Activated CD4-positive, alpha-beta T cell treated with anti-CD3 and anti-CD28 coated beads, Interleukin-2, amount 10 ng/mL, durations not matched to agents 7 days and 5 days (primary cell): ENCODE data around the gene MFAP4. TPM values are rescaled to one million over a fixed set of nuclear protein-coding genes. Genes with fewer than 3 reads are reported as not detected.

Experiments used
- CTCF ChIA-PET: fragments of 350-600 bp; sonication (Branson Sonifier 250); formaldehyde crosslinking; loops from one replicate; lab custom pipeline; 2021; ENCODE audit warnings: antibody characterized with exemption; lab: Charles Lee
- POLR2A ChIA-PET: fragments of 350-600 bp; sonication (Branson Sonifier 250); formaldehyde crosslinking; loops from one replicate; lab custom pipeline; 2021; ENCODE audit warnings: antibody characterized with exemption; lab: Charles Lee
- DNase-seq: peaks from one replicate; pipeline ENCODE4 v3.0.0-alpha.2; 2020
- H3K27ac Mint-ChIP-seq: one replicate; pipeline ENCODE4 v1.8.0; 2021; ENCODE audit warnings: mild to moderate bottlenecking, moderate library complexity, mixed read lengths
- H3K27me3 Mint-ChIP-seq: one replicate; pipeline ENCODE4 v1.8.0; 2021; ENCODE audit warnings: mixed read lengths
- H3K36me3 Mint-ChIP-seq: one replicate; pipeline ENCODE4 v1.8.0; 2021; ENCODE audit warnings: low read depth, mixed read lengths
- H3K4me1 Mint-ChIP-seq: one replicate; pipeline ENCODE4 v1.8.0; 2021; ENCODE audit warnings: mixed read lengths
- H3K4me3 Mint-ChIP-seq: one replicate; pipeline ENCODE4 v1.8.0; 2021; ENCODE audit warnings: mild to moderate bottlenecking, moderate library complexity, mixed read lengths
- H3K9me3 Mint-ChIP-seq: one replicate; pipeline ENCODE4 v1.8.0; 2021; ENCODE audit warnings: mixed read lengths
- total RNA-seq, 2 experiments: library from RNA; stranded (reverse); gene quantifications; one replicate each; pipeline ENCODE4 v1.2.3, GENCODE V29; 2021

The MFAP4 gene
- total RNA-seq, 2 experiments from 2014 or later: not detected

GRCh38 chr17:19405114-19405513 lies 18.1 kb upstream of the MFAP4 start:
- Mint-ChIP-seq H3K9me3 (no peaks in the 10 kb centered on the region), H3K27me3 (peaks cover 7% of the 10 kb centered on the region), H3K4me1 (no peaks in the 10 kb centered on the region), H3K36me3 (no peaks in the 10 kb centered on the region), H3K4me3 (no peak overlapping the region), H3K27ac (no peak overlapping the region)
- no peak for DNase-seq
- POLR2A ChIA-PET: no interaction called here
- CTCF ChIA-PET: no interaction called here

DNA sequence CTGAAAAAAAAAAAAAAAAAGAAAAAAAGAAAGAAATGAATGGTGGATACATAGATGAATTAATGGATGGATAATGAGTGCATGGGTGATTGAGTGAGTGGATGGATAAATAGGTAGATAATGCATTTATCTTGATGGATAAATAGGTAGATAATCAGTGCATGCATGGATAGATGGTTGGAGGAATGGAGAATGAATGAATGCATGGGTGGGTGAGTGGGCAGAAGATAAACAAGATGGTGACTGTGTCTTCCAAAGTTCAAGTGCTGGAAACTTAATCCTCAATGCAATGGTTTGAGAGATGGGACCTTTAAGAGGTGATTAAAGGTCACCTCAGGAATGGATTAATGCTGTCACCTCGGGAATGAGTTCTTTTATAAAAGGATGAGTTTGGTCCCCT lies 17.3 kb upstream of the MFAP4 start:
- H3K27me3 Mint-ChIP-seq: peaks cover 7% of the 10 kb centered on the region
- DNase-seq: no peak
- H3K36me3 Mint-ChIP-seq: no peaks in the 10 kb centered on the region
- no peak overlapping the region for H3K27ac Mint-ChIP-seq
- ChIA-PET POLR2A (no interaction called here), CTCF (no interaction called here)
- H3K4me3 Mint-ChIP-seq: no peak overlapping the region
- no peaks in the 10 kb centered on the region for H3K9me3 Mint-ChIP-seq
- no peaks in the 10 kb centered on the region for H3K4me1 Mint-ChIP-seq

GRCh38 chr17:19403021-19403420 lies 16.0 kb upstream of the MFAP4 start:
- Mint-ChIP-seq H3K36me3 (no peaks in the 10 kb centered on the region), H3K27ac (no peak overlapping the region), H3K4me3 (no peak overlapping the region), H3K27me3 (peaks cover 7% of the 10 kb centered on the region), H3K4me1 (no peaks in the 10 kb centered on the region), H3K9me3 (no peaks in the 10 kb centered on the region)
- POLR2A ChIA-PET: no interaction called here
- CTCF ChIA-PET: interaction anchor here (1.4 kb wide), 1 partner anchor 25 kb away, joined by 4 read pairs; the partner anchor contains the start of gene MAPK7
- DNase-seq: no peak

- peaks cover 7% of the 10 kb centered on the region for H3K27me3 Mint-ChIP-seq
- H3K36me3 Mint-ChIP-seq: no peaks in the 10 kb centered on the region
- ChIA-PET CTCF (interaction anchor here (1.4 kb wide), 1 partner anchor 24 kb away, joined by 4 read pairs; the partner anchor contains the start of gene MAPK7), POLR2A (no interaction called here)
- H3K27ac Mint-ChIP-seq: no peak overlapping the region
- DNase-seq: no peak
- H3K4me3 Mint-ChIP-seq: no peak overlapping the region
- no peaks in the 10 kb centered on the region for H3K4me1 Mint-ChIP-seq
- no peaks in the 10 kb centered on the region for H3K9me3 Mint-ChIP-seq
Measured at GRCh38 chr17:19402171-19402570, 15.2 kb upstream of the MFAP4 start.

GRCh38 chr17:19401321-19402010 lies 14.5 kb upstream of the MFAP4 start:
- H3K4me1 Mint-ChIP-seq: no peaks in the 10 kb centered on the region
- H3K9me3 Mint-ChIP-seq: no peaks in the 10 kb centered on the region
- H3K4me3 Mint-ChIP-seq: no peak overlapping the region
- ChIA-PET CTCF (no interaction called here), POLR2A (no interaction called here)
- DNase-seq: no peak
- H3K36me3 Mint-ChIP-seq: no peaks in the 10 kb centered on the region
- H3K27ac Mint-ChIP-seq: no peak overlapping the region
- peaks cover 9% of the 10 kb centered on the region for H3K27me3 Mint-ChIP-seq

DNA sequence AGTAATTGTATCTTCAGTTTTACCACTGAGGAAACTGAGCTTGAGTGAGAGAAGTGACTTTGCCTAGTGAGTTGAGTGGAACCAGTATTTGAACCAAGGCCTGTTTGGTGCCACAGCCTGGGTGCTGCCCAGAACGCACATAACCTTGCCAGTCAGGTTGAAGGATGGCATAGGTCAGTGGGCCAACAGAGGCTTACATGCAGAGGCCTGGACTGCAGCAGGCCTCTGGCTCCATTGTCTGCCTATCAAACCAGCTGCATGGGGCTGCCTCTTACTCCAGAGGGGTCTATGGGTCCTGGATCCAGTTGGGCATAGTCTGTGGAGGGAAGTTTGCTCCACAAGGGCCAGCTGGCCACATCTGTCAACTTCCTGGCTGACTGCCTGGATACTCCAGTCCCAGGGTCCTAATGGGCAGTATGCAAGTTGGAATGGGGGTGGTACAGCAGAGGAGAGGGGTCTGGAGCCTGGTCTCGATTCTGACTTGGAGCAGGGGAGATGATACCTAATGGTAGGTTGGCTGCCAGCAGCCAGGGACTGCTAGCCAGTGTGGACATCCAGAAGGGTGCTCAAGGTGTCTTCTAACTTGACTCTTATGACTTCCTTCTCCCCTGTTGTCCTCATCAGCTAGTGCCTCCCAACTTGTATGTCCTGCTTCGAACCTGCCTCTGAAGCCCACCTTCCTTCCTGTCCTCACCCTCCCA lies 12.9 kb upstream of the MFAP4 start:
- Mint-ChIP-seq H3K27me3 (peaks cover 14% of the 10 kb centered on the region), H3K4me3 (no peak overlapping the region), H3K9me3 (no peaks in the 10 kb centered on the region), H3K36me3 (no peaks in the 10 kb centered on the region), H3K27ac (no peak overlapping the region), H3K4me1 (no peaks in the 10 kb centered on the region)
- no peak for DNase-seq
- CTCF ChIA-PET: no interaction called here
- POLR2A ChIA-PET: no interaction called here

DNA sequence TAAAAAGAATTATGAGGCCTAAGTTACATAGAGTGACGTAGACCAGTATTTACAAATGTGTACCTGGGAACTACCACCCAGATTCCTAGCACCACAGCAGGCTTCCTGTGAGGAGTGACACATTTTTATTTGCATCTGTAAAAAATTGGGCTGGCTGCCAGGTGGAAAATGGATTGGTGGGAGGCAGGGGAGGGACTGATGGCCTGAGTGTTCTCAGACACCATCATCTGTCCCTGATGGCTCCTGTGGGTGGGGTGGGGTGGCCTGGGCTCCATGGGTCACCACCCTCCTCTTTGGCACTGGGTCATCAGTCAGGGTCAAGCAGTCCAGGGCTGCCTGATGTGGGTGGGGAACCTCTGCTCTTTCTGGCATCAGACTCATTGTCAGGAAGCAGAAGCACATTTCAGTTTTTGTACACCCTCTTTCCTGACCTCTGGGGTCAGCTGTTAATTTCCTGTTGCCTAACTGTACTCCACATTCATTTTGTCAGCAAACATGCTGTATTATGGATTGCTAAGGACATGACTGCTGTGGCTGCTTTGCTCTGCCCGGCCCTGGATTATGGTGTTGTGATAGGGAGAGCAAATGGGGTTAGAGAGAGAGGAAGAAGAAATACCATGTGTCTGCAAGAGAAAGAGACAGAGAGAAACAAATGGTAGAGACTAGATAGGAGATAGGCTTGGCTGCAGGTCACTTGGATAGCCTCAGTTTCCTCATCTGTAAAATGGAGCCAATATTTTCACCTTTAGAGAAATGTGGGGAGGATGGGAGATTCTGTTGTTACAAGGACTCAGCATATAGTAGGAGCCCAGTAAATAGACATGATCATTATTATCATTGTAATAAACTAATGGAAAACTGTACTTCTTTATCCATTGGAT lies 11.6 kb upstream of the MFAP4 start:
- H3K36me3 Mint-ChIP-seq: no peaks in the 10 kb centered on the region
- no peaks in the 10 kb centered on the region for H3K4me1 Mint-ChIP-seq
- no peak for DNase-seq
- ChIA-PET POLR2A (no interaction called here), CTCF (no interaction called here)
- no peak overlapping the region for H3K27ac Mint-ChIP-seq
- no peak overlapping the region for H3K4me3 Mint-ChIP-seq
- H3K27me3 Mint-ChIP-seq: peaks cover 19% of the 10 kb centered on the region
- H3K9me3 Mint-ChIP-seq: no peaks in the 10 kb centered on the region

DNA sequence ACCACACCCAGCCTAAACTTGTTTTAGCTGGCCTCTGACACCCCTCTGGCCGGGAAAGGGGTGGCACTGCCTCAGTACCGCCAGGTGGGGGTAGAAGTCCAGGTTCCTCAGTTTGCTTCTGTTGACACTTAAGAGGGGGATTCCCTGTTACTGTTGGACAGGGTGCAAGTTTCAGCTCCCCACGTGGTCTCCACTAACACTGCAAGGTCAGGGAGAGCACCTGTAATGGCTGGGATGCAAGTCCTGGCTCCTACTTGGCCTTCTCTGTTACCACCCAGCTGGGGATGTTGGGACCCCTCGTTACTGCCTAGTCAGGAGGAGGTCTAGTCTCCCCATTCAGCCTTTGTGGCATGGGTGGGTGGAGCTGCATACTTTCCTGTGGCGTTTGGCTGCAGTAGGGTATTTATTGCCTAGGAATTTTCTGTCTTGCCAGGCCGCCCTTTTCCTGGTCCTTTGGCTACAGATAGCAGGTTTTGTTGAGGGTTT lies 10.6 kb upstream of the MFAP4 start:
- no peaks in the 10 kb centered on the region for H3K4me1 Mint-ChIP-seq
- H3K9me3 Mint-ChIP-seq: no peaks in the 10 kb centered on the region
- ChIA-PET CTCF (no interaction called here), POLR2A (no interaction called here)
- H3K36me3 Mint-ChIP-seq: no peaks in the 10 kb centered on the region
- no peak for DNase-seq
- no peak overlapping the region for H3K4me3 Mint-ChIP-seq
- no peak overlapping the region for H3K27ac Mint-ChIP-seq
- H3K27me3 Mint-ChIP-seq: peaks cover 28% of the 10 kb centered on the region

DNA sequence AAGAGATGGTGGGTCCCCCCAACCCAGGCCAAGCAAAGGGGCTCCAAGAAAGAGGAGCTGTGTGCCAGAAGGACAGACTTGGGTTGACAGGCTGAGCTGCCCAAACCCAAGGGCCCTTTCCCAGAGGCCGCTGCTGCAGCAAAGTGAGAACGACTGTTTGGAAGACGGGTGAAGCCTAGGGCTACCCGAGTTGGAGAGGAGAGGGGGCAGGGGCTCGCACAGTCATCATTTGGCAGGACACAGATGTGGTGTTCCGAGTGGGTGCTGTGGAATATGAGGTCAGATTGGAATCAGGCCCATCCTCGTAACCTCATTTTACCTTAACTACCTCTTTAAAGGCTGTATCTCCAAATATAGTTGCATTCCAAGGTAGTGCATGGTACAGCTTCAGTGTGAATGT lies 5.3 kb upstream of the MFAP4 start:
- Mint-ChIP-seq H3K27ac (no peak overlapping the region), H3K4me1 (no peaks in the 10 kb centered on the region), H3K27me3 (peaks cover 35% of the 10 kb centered on the region), H3K4me3 (no peak overlapping the region), H3K9me3 (no peaks in the 10 kb centered on the region), H3K36me3 (no peaks in the 10 kb centered on the region)
- ChIA-PET CTCF (interaction anchor here (0.6 kb wide), 1 partner anchor 68 kb away, joined by 3 read pairs; no protein-coding TSS in a partner anchor), POLR2A (no interaction called here)
- DNase-seq: no peak

DNA sequence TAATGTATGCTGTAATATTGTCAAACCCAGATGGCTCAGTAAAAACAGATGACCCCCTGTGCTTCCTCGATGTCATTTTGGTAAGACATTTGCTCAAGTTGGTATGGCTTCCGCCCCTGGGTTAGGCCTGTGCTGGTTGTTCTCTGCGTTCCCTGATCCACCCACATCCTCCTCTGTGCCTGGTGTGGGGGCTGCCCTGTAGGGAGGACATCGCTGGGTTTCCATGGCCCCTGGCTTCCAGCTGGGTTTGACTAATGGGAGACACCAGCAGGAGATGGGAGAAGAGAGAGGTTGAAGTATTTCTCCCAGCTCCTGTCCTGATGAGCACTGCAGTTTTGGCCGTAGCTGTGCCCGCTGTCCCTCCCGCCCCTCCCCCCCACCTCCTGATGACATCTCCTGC lies 4.4 kb upstream of the MFAP4 start:
- no peak overlapping the region for H3K27ac Mint-ChIP-seq
- no peaks in the 10 kb centered on the region for H3K36me3 Mint-ChIP-seq
- ChIA-PET POLR2A (no interaction called here), CTCF (no interaction called here)
- H3K27me3 Mint-ChIP-seq: peaks cover 33% of the 10 kb centered on the region
- no peak overlapping the region for H3K4me3 Mint-ChIP-seq
- DNase-seq: no peak
- H3K4me1 Mint-ChIP-seq: no peaks in the 10 kb centered on the region
- H3K9me3 Mint-ChIP-seq: no peaks in the 10 kb centered on the region

GRCh38 chr17:19390951-19391350 lies 4.0 kb upstream of the MFAP4 start:
- no peak for DNase-seq
- ChIA-PET POLR2A (no interaction called here), CTCF (no interaction called here)
- no peak overlapping the region for H3K27ac Mint-ChIP-seq
- no peak overlapping the region for H3K4me3 Mint-ChIP-seq
- no peaks in the 10 kb centered on the region for H3K9me3 Mint-ChIP-seq
- H3K27me3 Mint-ChIP-seq: peaks cover 32% of the 10 kb centered on the region
- H3K36me3 Mint-ChIP-seq: no peaks in the 10 kb centered on the region
- H3K4me1 Mint-ChIP-seq: no peaks in the 10 kb centered on the region

GRCh38 chr17:19388791-19389785 lies 2.1 kb upstream of the MFAP4 start:
- DNase-seq: no peak

More at GRCh38 chr17:19388791-19389785, 2.1 kb upstream of the MFAP4 start:
- H3K4me3 Mint-ChIP-seq: no peak overlapping the region
- peaks cover 6% of the 10 kb centered on the region for H3K4me1 Mint-ChIP-seq
- H3K27ac Mint-ChIP-seq: no peak overlapping the region
- H3K36me3 Mint-ChIP-seq: peaks cover 6% of the 10 kb centered on the region
- ChIA-PET POLR2A (interaction anchor here (0.7 kb wide), 1 partner anchor 11 kb away, joined by 3 read pairs; the partner anchor contains the start of gene MAPK7), CTCF (interaction anchor here (1.2 to 1.6 kb wide), 2 partner anchors 8 to 11 kb away, joined by 3 to 6 read pairs; partner anchors contain the start of gene MAPK7)
- H3K27me3 Mint-ChIP-seq: peaks cover 23% of the 10 kb centered on the region
- H3K9me3 Mint-ChIP-seq: no peaks in the 10 kb centered on the region
